ENCODE results near the gene RBM47.
"Not testable (repeated sequence)": the region's sequence is repeated elsewhere in the genome, so short reads cannot be mapped to it uniquely, and the experiment has no call there.

RBM47 gene

DNA sequence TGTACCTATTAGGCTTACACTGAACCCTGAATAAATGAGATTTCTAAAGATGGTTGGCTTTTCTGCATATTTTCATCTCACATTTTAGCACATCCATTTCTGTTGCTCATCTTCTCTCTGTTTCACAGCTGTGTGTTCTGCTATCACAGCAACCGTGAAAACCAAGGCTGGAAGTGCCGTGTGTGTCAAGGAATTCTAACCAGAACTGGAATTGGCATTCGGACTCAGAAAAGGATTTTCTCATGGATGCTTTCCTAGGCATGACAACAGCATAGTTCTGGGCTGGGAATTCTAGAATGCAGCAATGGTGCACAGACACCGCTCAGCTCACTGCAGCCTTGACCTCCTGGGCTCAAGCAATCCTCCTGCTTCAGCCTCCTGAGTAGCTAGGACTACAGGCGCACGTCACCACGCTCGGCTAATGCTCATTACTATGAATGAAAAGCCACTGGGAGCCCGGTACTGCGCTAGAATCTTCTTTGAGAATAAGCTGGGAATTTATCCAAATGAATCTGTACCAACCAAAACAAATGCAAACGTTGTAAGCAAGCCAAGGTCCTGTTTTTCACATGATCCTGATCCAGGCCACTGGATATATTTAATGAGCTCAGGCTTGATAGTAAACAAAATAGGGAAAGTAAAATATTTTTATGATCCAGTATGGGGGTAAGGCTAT, 105.2 kb downstream of the RBM47 start:
- DNase-seq: no peak

DNA sequence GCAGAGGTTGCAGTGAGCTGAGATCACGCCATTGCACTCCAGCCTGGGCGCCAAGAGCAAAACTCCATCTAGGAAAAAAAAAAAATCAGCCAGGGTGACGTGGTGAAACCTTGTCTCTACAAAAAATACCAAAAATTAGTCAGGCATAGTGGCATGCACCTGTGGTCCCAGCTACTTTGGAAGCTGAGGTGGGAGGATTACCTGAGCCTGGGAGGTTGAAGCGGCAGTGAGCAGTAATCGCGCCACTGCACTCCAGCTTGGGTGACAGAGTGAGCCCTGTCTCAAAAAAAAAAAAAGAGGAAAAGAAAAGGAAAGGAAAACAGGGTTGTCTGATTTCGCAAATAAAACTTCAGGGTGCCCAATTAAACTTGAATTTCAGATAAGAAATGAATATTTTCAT, 106.1 kb downstream of the RBM47 start:
- DNase-seq: no peak

DNA sequence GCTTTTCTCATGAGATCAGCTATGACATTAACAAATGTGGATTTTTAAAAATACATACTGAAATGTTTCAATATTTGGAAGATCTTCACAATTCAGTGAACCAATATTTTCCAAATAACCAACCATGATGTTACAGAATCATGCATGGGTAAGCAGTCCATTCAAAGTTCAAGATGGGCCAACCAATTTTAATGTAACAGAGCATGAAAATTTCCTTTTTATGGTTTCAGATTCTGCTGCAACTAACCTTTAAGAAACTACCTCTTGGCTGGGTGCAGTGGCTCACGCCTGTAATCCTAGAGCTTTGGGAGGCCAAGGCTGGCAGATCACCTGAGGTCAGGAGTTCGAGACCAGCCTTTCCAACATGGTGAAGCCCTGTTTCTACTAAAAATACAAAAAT, 107.7 kb downstream of the RBM47 start:
- no peak for DNase-seq

DNA sequence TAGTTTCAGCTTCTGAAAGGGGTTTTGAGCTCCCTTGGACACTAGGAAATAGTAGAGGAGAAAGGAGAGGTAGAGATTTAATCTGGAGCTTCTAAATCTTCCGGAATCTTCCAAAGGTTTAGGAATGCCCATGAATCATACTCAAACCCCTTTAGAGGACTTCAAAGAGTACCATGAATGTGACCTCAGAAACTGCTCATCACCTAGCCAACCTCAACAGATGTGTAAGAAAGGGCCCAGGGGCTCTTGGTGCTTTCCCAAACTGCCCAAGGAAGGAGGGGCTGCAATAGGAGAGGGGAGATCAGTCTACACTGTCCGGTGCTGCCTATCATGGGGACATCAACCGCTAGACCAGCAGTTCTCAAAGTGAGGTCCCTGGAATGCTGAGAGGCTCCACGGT, 109.1 kb downstream of the RBM47 start:
- DNase-seq: no peak

DNA sequence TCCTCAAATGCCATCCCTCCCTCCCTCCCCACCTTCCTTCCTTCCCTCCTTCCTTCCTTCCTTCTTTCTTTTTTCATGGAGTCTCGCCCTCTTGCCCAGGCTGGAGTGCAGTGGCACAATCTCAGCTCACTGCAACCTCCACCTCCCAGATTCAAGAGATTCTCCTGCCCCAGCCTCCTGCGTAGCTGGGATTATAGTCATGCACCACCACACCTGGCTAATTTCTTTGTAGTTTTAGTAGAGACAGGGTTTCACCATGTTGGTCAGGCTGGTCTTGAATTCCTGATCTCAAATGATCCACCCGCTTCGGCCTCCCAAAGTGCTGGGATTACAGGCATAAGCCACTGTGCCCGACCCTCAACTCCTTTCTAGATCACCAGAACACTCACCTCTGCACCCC, 112.6 kb downstream of the RBM47 start:
- DNase-seq: not testable (repeated sequence)

DNA sequence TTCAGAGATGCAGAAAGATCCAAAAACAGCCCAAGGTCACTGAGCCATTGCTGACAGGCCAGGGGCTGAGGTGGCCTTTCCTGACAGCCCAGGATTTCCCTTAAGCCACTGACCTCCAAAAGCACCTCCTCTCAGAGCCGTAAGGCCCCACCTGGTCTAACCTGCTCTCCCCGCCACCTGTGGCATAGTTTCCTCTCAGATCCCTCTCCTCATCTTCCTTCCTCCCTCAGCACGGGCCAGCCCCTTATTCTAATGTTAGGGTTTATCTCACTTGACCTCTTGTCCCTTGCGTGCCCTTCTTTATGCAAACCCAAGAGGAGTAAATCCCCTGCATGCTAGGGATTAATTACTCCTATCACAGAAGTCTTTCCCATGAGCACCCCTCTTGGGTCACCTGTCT, 113.0 kb downstream of the RBM47 start:
- DNase-seq: no peak

DNA sequence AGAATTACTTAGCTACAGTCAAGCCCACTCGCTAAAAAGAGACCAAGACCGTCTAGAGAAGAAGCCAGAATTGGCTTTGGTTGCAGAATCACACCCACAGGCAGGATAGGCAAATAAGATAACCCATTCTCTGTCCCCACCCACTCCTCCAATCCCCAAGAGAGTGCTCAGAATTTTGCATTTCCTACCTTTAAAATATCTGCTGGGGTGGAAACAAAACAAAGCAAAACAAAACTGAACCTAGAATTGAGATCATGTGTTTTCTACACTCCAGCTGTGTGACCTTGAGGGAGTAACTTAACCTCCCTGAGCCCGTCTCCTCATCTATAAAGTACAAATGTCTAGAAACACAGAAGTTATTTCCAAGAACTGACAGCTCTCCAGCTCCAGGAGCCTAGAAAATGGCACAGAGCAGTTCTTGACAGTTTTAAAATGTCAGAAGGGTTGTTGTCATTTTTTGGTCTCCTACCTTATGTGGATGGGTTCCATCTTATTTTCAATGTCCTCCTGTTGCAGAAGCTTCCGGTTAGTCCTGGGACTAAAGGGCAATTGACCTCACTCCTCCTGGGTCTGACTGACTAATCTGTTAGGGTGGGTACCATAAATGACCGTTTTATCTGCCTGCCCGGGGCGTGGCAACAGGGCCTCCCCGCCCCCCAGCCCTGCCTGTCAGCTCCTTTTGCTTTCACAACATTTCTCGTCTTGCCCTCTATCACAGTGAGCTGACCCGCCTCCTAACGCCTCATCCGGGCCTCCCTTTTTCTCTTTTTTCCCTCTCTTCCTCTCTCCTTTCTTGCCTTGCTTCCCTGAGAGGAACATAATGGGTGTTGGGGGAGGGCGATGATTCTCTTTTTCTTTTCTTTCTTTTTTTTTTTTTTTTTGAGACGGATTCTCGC, 114.0 kb downstream of the RBM47 start:
- no peak for DNase-seq

DNA sequence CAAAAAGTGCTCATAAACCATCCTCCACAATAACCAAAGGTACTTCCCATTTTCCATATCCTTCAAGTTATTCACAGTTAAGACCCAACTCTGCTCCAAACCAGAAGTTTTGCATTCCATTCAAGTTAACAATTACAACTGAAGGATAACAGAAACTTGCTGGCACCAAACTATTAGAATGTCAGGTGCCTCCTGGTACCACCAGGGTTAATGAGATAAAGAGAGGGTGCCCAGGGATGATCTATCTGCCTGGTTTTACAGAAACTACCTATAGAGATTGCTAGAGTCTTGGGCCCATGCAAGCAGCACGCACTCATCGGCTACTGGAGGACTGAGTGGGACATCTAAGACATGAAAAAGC, 114.6 kb downstream of the RBM47 start:
- DNase-seq: no peak

DNA sequence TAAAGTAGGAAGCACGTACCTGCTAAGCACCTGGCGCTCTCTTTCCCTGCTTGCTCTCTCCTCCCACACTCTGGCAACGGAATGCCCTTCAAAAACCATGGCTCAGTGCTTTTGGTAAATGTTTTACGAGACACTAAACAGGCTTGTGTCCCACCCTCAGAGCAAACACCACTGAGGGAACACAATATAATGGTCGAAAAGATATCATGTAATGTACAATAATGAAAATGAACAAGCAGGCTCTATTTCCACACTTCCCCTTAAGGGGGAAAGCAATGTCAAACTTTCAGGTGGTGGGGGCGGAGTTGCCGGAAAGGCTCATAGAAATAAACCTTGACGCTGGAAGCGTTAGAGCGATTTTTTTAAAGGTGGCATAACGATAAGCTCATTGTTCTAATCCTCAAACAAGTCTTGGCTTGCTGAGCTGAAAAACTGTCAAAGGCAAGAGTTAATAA, 115.1 kb downstream of the RBM47 start:
- no peak for DNase-seq

DNA sequence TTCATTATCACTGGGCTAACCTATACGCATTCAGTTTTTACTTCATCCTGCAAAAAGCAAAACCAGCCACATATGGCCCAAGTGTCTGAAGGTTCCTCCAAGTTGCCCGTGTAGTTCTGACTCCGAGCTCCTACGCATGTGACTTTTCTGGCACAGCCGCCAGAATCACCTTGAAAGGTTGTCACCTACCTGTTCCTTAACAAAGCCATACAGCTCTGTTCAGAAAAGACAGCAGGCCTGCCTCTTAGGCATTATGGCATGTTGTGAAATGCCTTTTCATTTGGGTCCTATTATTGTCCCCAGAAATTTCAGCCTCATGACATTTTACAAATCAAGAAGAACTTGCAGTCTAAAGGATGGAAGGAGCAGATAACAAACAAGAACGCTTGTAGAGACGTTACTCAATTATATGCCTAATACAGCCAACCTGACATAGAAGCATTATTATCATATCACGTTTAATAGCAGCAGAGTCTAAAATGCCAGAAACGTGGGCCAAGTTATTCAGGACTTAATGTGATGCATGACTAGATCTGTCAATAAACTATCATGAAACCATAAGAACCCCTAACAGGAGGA, 118.5 kb downstream of the RBM47 start:
- DNase-seq: no peak

DNA sequence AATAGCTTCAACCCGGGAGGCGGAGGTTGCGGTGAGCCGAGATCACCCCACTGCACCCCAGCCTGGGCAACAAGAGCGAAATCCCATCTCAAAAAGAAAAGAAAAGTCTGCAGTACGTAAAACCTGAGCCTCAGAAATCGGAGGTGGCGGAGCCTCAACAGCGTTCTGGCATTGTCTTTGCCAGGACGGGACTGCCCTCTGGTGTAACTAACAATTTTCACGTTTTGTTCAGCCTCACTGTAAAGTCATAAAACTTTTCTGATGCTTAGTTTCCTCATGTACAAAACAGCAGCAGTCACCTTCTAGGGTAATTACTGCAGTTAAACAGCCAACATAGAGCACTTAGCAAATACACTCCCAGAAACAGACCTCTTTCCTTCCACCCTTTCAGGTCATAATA, 121.7 kb downstream of the RBM47 start:
- DNase-seq: no peak

DNA sequence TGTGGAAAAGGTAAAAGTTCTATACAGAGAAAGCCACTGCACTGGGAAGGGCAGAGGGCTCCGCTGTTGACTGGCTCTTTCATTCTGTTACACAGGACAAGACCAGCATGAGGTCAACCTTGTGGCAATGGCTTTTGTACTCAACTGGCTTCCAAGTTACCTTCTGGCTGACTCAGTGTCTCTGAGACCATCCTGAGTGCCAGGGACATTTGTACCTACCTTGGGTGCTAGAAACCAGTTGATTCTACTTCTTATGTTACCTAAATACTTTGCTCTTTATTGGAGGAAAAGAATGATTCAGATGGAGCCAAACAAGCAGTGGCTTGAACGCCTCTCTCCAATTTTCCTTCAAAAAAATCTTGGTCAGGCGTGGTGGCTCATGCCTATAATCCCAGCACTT, 123.2 kb downstream of the RBM47 start:
- DNase-seq: no peak

DNA sequence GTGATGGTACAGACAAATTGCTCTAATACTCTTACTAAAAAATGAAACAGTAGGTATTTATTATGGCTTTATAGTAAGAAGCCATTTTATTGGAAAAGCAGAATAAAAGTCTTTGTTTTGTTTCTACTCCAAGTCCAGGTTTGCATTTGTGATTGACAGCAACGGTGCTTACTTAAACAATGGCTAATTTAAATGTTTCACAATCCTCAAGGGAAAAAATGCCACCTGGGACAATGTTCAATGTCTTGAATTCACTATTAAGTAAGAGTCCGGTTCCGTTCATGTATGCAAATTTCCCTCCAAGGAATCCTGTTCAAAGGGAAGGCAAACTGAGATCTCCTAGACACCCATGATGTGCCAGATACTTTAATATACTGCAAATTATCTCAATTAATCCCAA, 123.6 kb downstream of the RBM47 start:
- DNase-seq: no peak

DNA sequence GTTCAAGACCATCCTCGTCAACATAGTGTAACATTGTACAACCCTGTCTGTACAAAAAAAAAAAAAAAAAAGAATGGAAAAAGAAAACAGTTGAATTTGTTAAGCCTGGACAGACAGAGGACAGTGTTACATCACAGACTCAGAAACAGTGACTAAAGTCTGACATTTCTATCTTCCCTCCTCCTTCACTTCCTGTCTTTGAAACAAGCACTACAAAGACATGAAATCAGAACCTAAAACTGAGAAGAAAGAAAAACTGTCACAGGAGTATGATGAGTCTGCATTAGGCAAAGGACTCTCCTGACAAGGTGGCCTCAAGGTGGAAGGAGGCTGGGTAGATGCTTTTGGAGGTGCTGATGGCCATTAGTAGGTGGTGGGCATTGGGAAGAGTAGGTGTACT, 126.7 kb downstream of the RBM47 start:
- no peak for DNase-seq

DNA sequence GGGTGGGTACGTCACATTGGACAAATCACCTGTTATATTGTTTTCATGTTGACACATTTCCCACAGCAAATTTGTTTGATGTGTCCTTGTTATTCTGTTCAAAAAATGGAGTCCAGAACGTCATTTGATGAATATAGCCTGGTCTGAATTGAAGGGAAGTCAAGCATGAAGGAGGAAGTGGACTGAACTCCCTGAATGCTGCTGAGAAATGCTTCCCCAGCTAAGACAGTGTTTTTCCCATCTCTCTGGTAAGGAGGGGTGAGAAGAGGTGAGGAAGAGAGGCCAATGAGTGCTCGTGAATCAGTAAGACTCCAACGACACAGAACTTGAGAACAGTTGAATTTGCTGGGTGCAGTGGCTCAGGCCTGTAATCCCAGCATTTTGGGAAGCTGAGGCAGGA, 127.4 kb downstream of the RBM47 start:
- no peak for DNase-seq

DNA sequence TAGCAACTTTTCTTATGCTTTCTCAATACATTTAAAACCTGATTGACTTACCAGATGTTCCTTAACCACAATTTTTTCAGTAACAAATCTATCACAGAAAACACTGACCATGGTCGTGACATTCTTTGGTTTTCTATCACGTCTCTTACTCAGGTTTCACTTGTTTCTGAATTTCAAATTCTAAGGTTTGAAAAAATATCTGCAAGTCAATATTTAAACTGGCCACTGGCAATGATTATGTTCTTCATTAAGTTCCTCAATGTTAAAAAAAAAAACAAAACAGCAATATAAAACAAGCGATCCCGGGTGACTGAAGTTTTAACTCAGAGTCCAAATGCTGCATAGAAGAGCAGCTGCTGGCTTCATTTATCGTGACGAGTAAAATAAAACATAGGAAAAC, 128.9 kb downstream of the RBM47 start:
- DNase-seq: no peak

DNA sequence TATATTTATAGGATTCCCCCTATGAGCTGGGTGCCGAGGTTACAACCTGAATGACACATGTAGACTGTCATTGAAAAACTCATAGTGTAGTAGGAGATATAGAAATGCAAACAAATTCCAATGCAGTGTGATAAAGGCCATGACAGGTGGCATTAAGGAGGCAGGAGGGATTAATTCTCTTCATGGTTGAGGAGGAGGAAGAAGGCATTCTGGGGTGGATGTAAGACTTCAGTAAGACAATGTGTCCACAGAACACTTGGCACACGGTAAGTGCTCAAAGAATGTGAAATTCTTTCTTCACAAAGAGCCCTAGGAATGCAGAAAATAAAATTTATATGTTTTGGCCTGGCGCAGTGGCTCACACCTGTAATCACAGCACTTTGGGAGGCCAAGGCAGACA, 136.5 kb downstream of the RBM47 start:
- DNase-seq: no peak

DNA sequence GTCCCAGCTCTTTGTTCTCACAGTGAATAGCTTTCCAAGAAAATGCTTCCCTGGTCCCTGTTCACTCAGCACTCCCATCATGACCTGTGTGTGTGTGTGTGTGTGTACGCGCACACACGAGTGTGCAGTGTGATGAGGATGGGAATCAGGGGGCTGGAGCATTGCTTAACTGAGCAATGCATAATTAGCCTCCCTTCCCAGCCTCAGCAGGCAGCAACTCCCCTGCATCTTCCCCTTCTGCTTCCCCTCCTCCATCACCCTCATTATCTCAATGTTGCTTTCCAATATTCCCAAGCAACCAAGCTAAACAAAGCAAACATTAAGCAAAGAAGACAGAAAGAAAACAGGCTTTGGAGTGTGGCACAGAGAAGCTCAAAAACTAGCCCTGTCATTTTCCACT, 137.0 kb downstream of the RBM47 start:
- DNase-seq: peak; percentile 10

DNA sequence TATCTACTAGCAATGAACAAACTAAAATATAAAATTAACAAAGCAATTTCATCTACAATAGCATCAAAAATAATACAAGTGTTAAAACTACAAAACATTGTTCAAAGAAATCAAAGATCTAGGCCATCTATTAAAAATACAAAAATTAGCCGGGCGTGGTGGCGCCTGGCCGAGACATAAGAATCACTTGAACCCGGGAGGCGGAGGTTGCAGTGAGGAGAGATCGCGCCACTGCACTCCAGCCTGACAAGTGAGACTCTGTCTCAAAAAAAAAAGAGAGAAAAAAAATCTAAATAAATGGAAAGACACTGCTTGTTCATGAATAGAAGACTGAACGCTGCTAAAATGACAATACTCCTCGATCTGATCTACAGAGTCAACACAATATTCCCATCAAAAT, 139.2 kb downstream of the RBM47 start:
- no peak for DNase-seq

DNA sequence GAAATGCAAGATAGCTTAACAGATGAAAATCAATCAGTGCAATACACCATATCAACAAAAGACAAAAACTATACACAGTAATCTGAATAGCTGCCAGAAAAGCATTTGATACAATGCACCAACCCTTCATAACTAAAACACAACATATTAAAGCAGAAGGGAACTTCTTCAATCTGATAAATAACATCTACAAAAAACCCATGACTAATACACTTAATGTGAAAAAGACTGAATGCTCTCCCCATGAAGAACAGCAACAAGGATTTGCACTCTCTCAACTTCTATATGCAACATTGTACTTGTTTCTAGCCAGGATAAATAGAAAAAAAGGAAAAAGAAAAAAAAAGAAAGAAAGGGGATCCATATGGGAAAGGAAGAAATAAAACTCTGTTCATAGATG, 139.7 kb downstream of the RBM47 start:
- DNase-seq: no peak

DNA sequence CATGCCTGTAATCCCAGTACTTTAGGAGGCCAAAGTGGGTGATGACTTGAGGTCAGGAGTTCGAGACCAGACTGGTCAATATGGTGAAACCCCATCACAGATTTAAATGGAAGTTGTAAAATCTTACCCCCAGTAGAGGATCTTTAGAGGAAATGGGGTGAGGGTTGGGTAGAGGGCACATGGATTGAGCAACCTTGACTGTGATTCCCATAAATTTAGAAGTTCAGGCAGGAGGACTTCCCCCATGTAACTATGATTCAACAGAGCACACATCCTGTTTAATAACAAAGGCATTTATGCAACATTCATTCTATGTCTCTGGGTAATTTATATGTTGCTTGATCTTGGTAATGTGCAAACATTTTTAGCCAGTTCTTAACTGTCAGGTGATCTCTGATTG, 143.1 kb downstream of the RBM47 start:
- no peak for DNase-seq

DNA sequence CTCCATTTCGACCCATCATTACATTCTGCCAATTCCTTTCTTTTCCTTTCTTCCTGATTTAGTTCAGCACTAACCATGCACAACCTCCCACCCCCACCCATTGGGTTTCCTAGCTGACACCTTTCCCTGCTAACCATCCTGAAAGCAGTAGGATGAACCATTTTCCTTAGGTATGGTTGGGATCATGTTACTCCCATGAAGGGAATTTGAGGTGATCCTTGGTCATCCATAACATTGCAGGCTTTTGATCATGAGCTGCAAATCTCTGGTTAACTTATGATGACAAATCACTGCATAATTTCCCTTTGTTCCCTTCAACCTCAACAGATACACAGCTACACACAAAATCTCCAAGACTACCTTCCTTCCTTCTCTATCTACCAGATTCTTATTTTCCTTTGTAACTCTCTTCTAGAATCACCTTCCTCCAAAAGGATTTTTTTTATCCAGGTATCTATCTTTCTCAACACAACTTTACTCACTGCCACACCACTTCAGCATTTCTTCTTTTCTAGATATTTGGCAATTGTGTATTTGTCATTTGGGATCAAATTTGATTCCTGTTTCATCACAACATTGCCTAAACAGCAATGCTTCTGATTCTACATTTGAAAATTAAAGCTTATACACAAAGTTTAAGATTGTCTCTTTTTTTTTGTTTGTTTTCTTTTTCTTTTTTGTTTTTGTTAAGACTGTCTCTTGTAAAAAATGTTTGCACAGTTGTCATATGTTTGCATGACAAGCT, 145.1 kb downstream of the RBM47 start:
- DNase-seq: no peak

DNA sequence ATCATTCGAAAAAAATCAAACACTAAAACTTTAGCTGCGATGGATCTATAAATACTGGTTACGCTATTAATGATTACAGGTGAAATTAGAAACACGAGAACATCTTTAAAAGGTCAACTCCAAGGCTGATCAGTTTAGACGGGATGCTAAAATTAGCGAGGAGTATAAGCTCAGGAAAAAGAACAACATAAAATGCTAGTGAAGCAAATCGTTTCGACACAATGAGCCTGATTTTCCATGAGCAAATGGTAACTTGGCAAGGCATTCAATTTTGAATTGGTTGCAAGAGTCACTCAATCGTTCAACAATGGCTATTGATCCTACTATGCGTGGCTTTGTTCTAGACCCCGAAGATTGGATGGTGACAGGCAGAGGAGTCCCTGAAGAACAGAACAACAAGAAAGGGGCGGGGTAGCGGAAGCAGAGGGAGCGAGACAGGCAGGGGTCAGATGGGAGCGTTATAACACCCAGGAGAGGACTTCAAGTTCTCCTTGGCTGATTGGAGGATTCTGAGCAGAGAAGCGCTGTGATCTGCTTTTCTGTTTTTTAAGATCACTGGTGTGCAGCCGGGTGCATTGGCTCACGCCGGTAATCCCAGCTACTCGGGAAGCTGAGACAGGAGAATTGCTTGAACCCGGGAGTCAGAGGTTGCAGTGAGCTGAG, 146.5 kb downstream of the RBM47 start:
- DNase-seq: peak; percentile 9

All from eye (tissue), 1 donor.